ENCODE results near the gene MUC5AC. TPM values are rescaled to one million over a fixed set of nuclear protein-coding genes. Genes with fewer than 3 reads are reported as not detected.

Gene MUC5AC
- total RNA-seq, 2 donors from 2014 or later, result not detected

GRCh38 chr11:1131033-1131911 lies 26.5 kb upstream of the MUC5AC start:
- H3K36me3 Mint-ChIP-seq (ENCODE audit: low read depth), result no peaks in the 10 kb centered on the region
- H3K9ac ChIP-seq (ENCODE audit: extremely low read depth, low read length, poor library complexity, severe bottlenecking), result no peak overlapping the region
- no peaks in the 10 kb centered on the region for H3K4me1 ChIP-seq (ENCODE audit: control insufficient read depth, insufficient read depth, low read length)
- peaks cover 11% of the 10 kb centered on the region for H3K9me3 ChIP-seq (ENCODE audit: control insufficient read depth, low read length)
- H3K4me3 Mint-ChIP-seq, result no peak overlapping the region
- H3K27me3 ChIP-seq (ENCODE audit: control insufficient read depth, insufficient read depth, low read length, poor library complexity, severe bottlenecking), result no peaks in the 10 kb centered on the region
- no peak overlapping the region for H3K27ac ChIP-seq (ENCODE audit: low read depth, low read length)
- H3K9me3 Mint-ChIP-seq, result peaks cover 11% of the 10 kb centered on the region
- DNase-seq, result peak; percentile 50
- H3K36me3 ChIP-seq (ENCODE audit: control insufficient read depth, insufficient read depth, low read length), result no peaks in the 10 kb centered on the region
- no peak overlapping the region for H3K27ac Mint-ChIP-seq
- H3K4me1 Mint-ChIP-seq, result no peaks in the 10 kb centered on the region
- peaks cover 8% of the 10 kb centered on the region for H3K27me3 Mint-ChIP-seq (ENCODE audit: insufficient read depth)
- TF ChIP-seq, protein P1, sequence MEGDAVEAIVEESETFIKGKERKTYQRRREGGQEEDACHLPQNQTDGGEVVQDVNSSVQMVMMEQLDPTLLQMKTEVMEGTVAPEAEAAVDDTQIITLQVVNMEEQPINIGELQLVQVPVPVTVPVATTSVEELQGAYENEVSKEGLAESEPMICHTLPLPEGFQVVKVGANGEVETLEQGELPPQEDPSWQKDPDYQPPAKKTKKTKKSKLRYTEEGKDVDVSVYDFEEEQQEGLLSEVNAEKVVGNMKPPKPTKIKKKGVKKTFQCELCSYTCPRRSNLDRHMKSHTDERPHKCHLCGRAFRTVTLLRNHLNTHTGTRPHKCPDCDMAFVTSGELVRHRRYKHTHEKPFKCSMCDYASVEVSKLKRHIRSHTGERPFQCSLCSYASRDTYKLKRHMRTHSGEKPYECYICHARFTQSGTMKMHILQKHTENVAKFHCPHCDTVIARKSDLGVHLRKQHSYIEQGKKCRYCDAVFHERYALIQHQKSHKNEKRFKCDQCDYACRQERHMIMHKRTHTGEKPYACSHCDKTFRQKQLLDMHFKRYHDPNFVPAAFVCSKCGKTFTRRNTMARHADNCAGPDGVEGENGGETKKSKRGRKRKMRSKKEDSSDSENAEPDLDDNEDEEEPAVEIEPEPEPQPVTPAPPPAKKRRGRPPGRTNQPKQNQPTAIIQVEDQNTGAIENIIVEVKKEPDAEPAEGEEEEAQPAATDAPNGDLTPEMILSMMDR (conservative IDR thresholded peaks at IDR 0.05), result peak; percentile 38
- 86 to 91% methylated on average over 21 to 29 of the region's 29 CpGs for WGBS, 2 experiments (ENCODE audit: insufficient coverage in 1 of 2, insufficient read length in 1 of 2)
- H3K4me3 ChIP-seq (ENCODE audit: low read length), result no peak overlapping the region

DNA sequence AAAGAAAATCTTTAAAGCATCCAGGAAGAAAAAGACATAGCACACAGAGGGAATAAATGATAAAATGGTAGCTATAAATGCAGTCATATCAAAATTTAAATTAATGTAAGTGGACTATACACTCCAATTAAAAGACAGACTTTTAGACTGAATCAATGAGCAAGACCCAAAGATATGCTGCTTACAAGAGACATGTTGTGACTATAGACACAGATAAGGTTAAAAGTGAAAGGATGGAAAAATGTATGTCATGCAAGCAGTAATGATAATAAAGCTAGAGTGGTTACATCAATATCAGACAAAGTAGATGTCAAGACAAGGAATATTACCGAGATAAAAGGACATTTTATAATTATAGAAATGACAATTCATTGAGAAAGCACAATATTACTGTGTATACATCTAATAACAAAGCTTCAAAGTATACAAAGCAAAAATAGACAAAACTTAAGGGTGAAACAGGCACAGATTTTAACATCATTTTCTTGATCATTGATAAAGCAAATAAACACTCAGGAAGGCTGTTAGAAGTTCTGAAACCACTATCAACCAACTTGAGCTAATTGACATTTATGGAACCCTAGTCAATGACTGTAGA lies 22.8 kb upstream of the MUC5AC start:
- no peak for DNase-seq
- Mint-ChIP-seq H3K27ac (no peak overlapping the region), H3K27me3 (ENCODE audit: insufficient read depth) (peaks cover 8% of the 10 kb centered on the region), H3K4me3 (no peak overlapping the region), H3K9me3 (peaks cover 11% of the 10 kb centered on the region), H3K4me1 (no peaks in the 10 kb centered on the region), H3K36me3 (ENCODE audit: low read depth) (no peaks in the 10 kb centered on the region)
- Histone ChIP-seq H3K4me3 (ENCODE audit: low read length) (no peak overlapping the region), H3K4me1 (ENCODE audit: control insufficient read depth, insufficient read depth, low read length) (no peaks in the 10 kb centered on the region), H3K36me3 (ENCODE audit: control insufficient read depth, insufficient read depth, low read length) (no peaks in the 10 kb centered on the region), H3K27ac (ENCODE audit: low read depth, low read length) (no peak overlapping the region), H3K27me3 (ENCODE audit: control insufficient read depth, insufficient read depth, low read length, poor library complexity, severe bottlenecking) (no peaks in the 10 kb centered on the region), H3K9me3 (ENCODE audit: control insufficient read depth, low read length) (peaks cover 11% of the 10 kb centered on the region), H3K9ac (ENCODE audit: extremely low read depth, low read length, poor library complexity, severe bottlenecking) (no peak overlapping the region)
- TF ChIP-seq, protein P1 (conservative IDR thresholded peaks at IDR 0.05), result no peak
- no CpG with 5 or more reads among the region's 1 CpG for WGBS, 2 experiments (ENCODE audit: insufficient coverage in 1 of 2, insufficient read length in 1 of 2)

GRCh38 chr11:1138097-1138496 lies 19.7 kb upstream of the MUC5AC start:
- H3K4me3 Mint-ChIP-seq, result no peak overlapping the region
- peaks cover 31% of the 10 kb centered on the region for H3K9me3 Mint-ChIP-seq
- no peak overlapping the region for H3K27ac Mint-ChIP-seq
- H3K4me3 ChIP-seq (ENCODE audit: low read length), result no peak overlapping the region
- peaks cover 12% of the 10 kb centered on the region for H3K9me3 ChIP-seq (ENCODE audit: control insufficient read depth, low read length)
- no peaks in the 10 kb centered on the region for H3K36me3 ChIP-seq (ENCODE audit: control insufficient read depth, insufficient read depth, low read length)
- DNase-seq, result no peak
- no peaks in the 10 kb centered on the region for H3K4me1 ChIP-seq (ENCODE audit: control insufficient read depth, insufficient read depth, low read length)
- H3K27me3 ChIP-seq (ENCODE audit: control insufficient read depth, insufficient read depth, low read length, poor library complexity, severe bottlenecking), result no peaks in the 10 kb centered on the region
- TF ChIP-seq, protein P1 (conservative IDR thresholded peaks at IDR 0.05), result no peak
- H3K9ac ChIP-seq (ENCODE audit: extremely low read depth, low read length, poor library complexity, severe bottlenecking), result no peak overlapping the region
- no peaks in the 10 kb centered on the region for H3K36me3 Mint-ChIP-seq (ENCODE audit: low read depth)
- WGBS, 2 experiments (ENCODE audit: insufficient coverage in 1 of 2, insufficient read length in 1 of 2), result 82 to 87% methylated on average over 7 to 8 of the region's 8 CpGs
- H3K4me1 Mint-ChIP-seq, result no peaks in the 10 kb centered on the region
- H3K27me3 Mint-ChIP-seq (ENCODE audit: insufficient read depth), result peaks cover 8% of the 10 kb centered on the region
- H3K27ac ChIP-seq (ENCODE audit: low read depth, low read length), result no peak overlapping the region
